Activated CD8-positive, alpha-beta memory T cell treated with anti-CD3 and anti-CD28 coated beads, Interleukin-2, amount 10 ng/mL, durations not matched to agents 7 days and 5 days (primary cell): ENCODE measurements around the gene HSPG2. TPM values are rescaled to one million over a fixed set of nuclear protein-coding genes. Genes with fewer than 3 reads are reported as not detected.

ENCODE experiments used
- ATAC-seq: fragments of 150-1000 bp; cut with Tn5 transposase; one replicate; pipeline ENCODE4 v1.10.0; 2021; ENCODE audit warnings: moderate library complexity
- CTCF ChIA-PET: fragments of 350-600 bp; sonication (Branson Sonifier 250); formaldehyde crosslinking; loops from one replicate; lab custom pipeline; 2021; ENCODE audit warnings: antibody characterized with exemption; lab: Charles Lee
- DNase-seq: peaks from one replicate; pipeline ENCODE4 v3.0.0-alpha.2; 2020
- H3K27ac Mint-ChIP-seq: one replicate; pipeline ENCODE4 v1.8.0; 2021; ENCODE audit warnings: mild to moderate bottlenecking, mixed read lengths
- H3K27me3 Mint-ChIP-seq: one replicate; pipeline ENCODE4 v1.8.0; 2021; ENCODE audit warnings: mixed read lengths
- H3K36me3 Mint-ChIP-seq: one replicate; pipeline ENCODE4 v1.8.0; 2021; ENCODE audit warnings: mild to moderate bottlenecking, mixed read lengths
- H3K4me1 Mint-ChIP-seq: one replicate; pipeline ENCODE4 v1.8.0; 2021; ENCODE audit warnings: mixed read lengths
- H3K4me3 Mint-ChIP-seq: one replicate; pipeline ENCODE4 v1.8.0; 2021; ENCODE audit warnings: mild to moderate bottlenecking, moderate library complexity, mixed read lengths
- H3K9me3 Mint-ChIP-seq: one replicate; pipeline ENCODE4 v1.8.0; 2022; ENCODE audit warnings: low read depth, mixed read lengths
- total RNA-seq, 2 experiments: library from RNA; stranded (reverse); gene quantifications; one replicate each; pipeline ENCODE4 v1.2.3, GENCODE V29; 2021

HSPG2 gene
- total RNA-seq, 2 experiments from 2014 or later = 1.0 to 2.5 TPM

DNA sequence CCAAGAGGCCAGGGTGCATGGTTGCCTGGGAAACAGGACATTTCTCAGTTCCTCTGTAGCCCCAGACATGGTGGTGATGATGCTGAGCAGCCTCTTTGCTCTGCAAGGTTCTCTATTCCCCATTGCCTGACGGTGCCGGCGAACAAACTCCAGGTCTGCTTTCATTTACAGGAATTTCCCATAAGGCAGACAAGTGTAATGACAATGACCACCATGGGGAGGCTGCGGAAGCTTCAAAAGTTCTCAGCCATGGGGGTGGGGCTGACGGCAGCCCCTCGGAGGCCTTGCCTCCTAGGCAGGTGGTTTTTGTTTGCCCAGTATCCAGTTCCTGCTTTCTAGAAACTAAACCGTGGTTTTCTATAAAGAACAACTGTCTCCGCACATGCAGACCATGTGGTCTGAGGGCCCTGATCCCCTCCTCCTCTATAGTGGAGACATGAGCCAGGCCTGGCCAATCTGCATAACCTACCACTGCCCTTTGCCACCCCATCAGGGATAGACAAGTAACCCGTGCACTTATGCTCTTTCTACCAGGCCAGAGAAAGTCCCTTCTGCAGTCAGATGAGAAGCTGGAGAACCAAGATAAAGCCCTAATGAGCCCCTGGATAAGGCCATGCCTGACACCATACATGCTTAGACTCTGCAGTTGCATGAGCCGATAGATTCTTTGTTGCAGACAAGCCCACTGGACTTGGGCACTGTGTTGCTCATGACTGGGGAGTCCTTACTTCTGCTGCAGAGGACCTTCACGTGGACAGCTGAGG, 71.0 kb downstream of the HSPG2 start:
- Mint-ChIP-seq H3K36me3 (no peaks in the 10 kb centered on the region), H3K4me1 (peaks cover 3% of the 10 kb centered on the region), H3K4me3 (no peak overlapping the region), H3K27ac (no peak overlapping the region), H3K9me3 (no peaks in the 10 kb centered on the region), H3K27me3 (no peaks in the 10 kb centered on the region)
- ATAC-seq = no peak
- DNase-seq = no peak
- CTCF ChIA-PET = no interaction called here

- H3K4me3 Mint-ChIP-seq = no peak overlapping the region
- H3K4me1 Mint-ChIP-seq = peaks cover 3% of the 10 kb centered on the region
- no peak for ATAC-seq
- H3K27ac Mint-ChIP-seq = no peak overlapping the region
- no peaks in the 10 kb centered on the region for H3K36me3 Mint-ChIP-seq
- no peak for DNase-seq
- H3K9me3 Mint-ChIP-seq = no peaks in the 10 kb centered on the region
- CTCF ChIA-PET = no interaction called here
- no peaks in the 10 kb centered on the region for H3K27me3 Mint-ChIP-seq
These were observed 71.5 kb downstream of the HSPG2 start for GRCh38 chr1:21865609-21865942.

DNA sequence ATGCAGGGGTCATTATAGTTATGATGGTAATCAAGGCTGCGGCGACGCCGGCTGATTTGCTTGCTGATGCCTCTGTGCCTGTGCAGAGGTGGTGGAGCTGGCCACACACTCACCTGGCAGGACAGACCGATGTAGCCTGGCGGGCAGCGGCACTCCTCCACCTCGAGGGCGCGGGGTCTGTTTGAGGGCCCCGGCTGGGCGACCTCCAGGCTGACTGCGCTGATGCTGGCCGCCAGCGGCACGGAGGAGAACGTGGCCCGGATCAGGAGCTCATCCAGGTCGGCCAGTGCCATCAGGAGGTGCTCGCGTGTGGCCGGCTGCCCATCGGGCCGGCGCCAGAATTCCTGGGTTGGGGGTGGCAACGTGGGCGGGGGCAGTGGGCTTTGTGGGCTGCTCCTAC, 72.4 kb downstream of the HSPG2 start:
- Mint-ChIP-seq H3K9me3 (no peaks in the 10 kb centered on the region), H3K27me3 (no peaks in the 10 kb centered on the region), H3K36me3 (no peaks in the 10 kb centered on the region), H3K4me3 (no peak overlapping the region), H3K4me1 (peaks cover 3% of the 10 kb centered on the region), H3K27ac (no peak overlapping the region)
- CTCF ChIA-PET = interaction anchor here (1.4 kb wide), 1 partner anchor 15 kb away, joined by 4 read pairs; no protein-coding TSS in a partner anchor
- DNase-seq = no peak
- no peak for ATAC-seq

GRCh38 chr1:21863981-21864380, 73.1 kb downstream of the HSPG2 start:
- Mint-ChIP-seq H3K36me3 (no peaks in the 10 kb centered on the region), H3K27me3 (no peaks in the 10 kb centered on the region), H3K4me3 (no peak overlapping the region), H3K4me1 (peaks cover 3% of the 10 kb centered on the region), H3K9me3 (no peaks in the 10 kb centered on the region), H3K27ac (no peak overlapping the region)
- CTCF ChIA-PET = interaction anchor here (1.4 kb wide), 1 partner anchor 15 kb away, joined by 4 read pairs; no protein-coding TSS in a partner anchor
- ATAC-seq (no peak), DNase-seq (no peak)

DNA sequence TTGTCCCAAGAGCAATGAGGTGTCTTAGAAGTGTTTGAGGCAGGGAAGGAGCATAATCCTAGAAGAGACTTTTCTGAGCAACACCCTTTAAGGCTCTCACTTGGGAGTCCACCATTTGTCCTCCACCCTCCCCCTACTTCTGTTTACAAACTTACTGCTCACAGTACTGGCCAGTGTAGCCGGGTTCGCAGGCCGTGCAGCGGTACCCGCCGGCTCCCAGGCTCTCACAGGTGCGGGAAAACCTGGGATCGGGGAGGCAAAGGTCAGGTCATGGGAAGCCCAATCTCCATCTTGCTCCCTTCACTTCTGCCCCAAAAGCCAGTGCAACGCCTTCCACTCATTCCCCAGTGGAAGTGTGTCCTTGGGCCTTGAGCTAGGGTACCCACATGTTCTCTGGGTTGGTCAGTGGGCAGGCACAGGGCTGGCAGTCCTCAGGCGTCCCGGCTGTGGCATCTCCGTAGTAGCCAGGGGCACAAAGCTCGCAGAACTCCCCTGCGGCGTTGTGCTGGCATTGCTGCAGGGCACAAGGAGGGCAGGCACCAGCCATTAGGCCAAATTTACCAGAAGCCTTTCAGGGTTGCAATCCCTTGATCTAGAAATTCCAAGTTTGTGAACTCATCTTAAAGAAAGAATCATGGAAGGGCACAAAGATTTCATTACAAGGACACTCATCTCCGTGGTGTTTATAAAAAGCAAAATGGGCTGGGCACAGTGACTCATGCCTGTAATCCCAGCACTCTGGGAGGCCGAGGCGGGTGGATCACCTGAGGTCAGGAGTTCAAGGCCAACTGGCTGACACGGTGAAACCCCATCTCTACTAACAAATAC, 75.3 kb downstream of the HSPG2 start:
- Mint-ChIP-seq H3K4me1 (peaks cover 13% of the 10 kb centered on the region), H3K9me3 (no peaks in the 10 kb centered on the region), H3K4me3 (no peak overlapping the region), H3K36me3 (no peaks in the 10 kb centered on the region), H3K27ac (no peak overlapping the region), H3K27me3 (no peaks in the 10 kb centered on the region)
- no peak for ATAC-seq
- CTCF ChIA-PET = no interaction called here
- DNase-seq = no peak

- Mint-ChIP-seq H3K27ac (no peak overlapping the region), H3K9me3 (no peaks in the 10 kb centered on the region), H3K36me3 (no peaks in the 10 kb centered on the region), H3K27me3 (no peaks in the 10 kb centered on the region), H3K4me3 (no peak overlapping the region), H3K4me1 (peaks cover 10% of the 10 kb centered on the region)
- ATAC-seq = no peak
- DNase-seq = no peak
- CTCF ChIA-PET = no interaction called here
These were observed 76.1 kb downstream of the HSPG2 start for GRCh38 chr1:21860971-21861370.

GRCh38 chr1:21859669-21860179, 77.4 kb downstream of the HSPG2 start:
- Mint-ChIP-seq H3K4me3 (no peak overlapping the region), H3K9me3 (no peaks in the 10 kb centered on the region), H3K27me3 (no peaks in the 10 kb centered on the region), H3K27ac (no peak overlapping the region), H3K4me1 (peaks cover 10% of the 10 kb centered on the region), H3K36me3 (no peaks in the 10 kb centered on the region)
- ATAC-seq (no peak), DNase-seq (no peak)
- CTCF ChIA-PET = no interaction called here

- peaks cover 10% of the 10 kb centered on the region for H3K4me1 Mint-ChIP-seq
These were observed 79.1 kb downstream of the HSPG2 start for GRCh38 chr1:21857840-21858670.

GRCh38 chr1:21857142-21857839, 79.8 kb downstream of the HSPG2 start:
- peak; percentile 33 for ATAC-seq
- no peaks in the 10 kb centered on the region for H3K9me3 Mint-ChIP-seq

More at GRCh38 chr1:21857840-21858670, 79.1 kb downstream of the HSPG2 start:
- Mint-ChIP-seq H3K4me3 (no peak overlapping the region), H3K27ac (peak overlapping the region; percentile 16), H3K36me3 (no peaks in the 10 kb centered on the region), H3K9me3 (no peaks in the 10 kb centered on the region), H3K27me3 (no peaks in the 10 kb centered on the region)
- no peak for ATAC-seq
- DNase-seq = no peak
- CTCF ChIA-PET = interaction anchor here (0.7 kb wide), 1 partner anchor 105 kb away, joined by 5 read pairs; no protein-coding TSS in a partner anchor

GRCh38 chr1:21855257-21856096, 81.6 kb downstream of the HSPG2 start:
- ATAC-seq (no peak), DNase-seq (no peak)
- Mint-ChIP-seq H3K9me3 (no peaks in the 10 kb centered on the region), H3K4me1 (peaks cover 15% of the 10 kb centered on the region), H3K4me3 (no peak overlapping the region), H3K27ac (no peak overlapping the region), H3K27me3 (no peaks in the 10 kb centered on the region), H3K36me3 (no peaks in the 10 kb centered on the region)
- CTCF ChIA-PET = no interaction called here

More at GRCh38 chr1:21857142-21857839, 79.8 kb downstream of the HSPG2 start:
- Mint-ChIP-seq H3K27me3 (no peaks in the 10 kb centered on the region), H3K27ac (peak overlapping the region; percentile 16), H3K4me1 (peaks cover 11% of the 10 kb centered on the region), H3K36me3 (no peaks in the 10 kb centered on the region), H3K4me3 (no peak overlapping the region)
- CTCF ChIA-PET = no interaction called here
- DNase-seq = peak; percentile 45

DNA sequence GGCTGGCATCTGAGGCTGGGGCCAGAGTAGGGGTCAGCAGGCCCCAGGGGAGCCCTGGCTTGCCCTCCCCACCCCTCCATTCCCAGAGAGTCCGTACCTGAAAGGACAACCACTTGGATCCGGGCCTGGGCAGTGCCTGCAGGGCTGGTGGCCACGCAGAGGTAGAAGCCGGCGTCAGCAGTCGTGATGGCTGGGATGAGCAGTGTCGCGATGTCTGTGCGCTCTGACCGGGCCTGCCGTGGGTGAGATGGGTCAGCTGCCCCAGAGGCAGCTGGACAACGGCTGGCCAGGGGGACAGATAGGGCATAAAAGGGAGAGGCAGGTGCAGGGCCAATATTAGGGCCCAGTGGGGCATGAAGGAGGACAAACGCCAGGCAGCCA, 82.4 kb downstream of the HSPG2 start:
- no peak overlapping the region for H3K4me3 Mint-ChIP-seq
- H3K36me3 Mint-ChIP-seq = no peaks in the 10 kb centered on the region
- no peaks in the 10 kb centered on the region for H3K9me3 Mint-ChIP-seq
- no peak for ATAC-seq
- peaks cover 15% of the 10 kb centered on the region for H3K4me1 Mint-ChIP-seq
- H3K27ac Mint-ChIP-seq = no peak overlapping the region
- DNase-seq = no peak
- CTCF ChIA-PET = no interaction called here
- no peaks in the 10 kb centered on the region for H3K27me3 Mint-ChIP-seq
